ENCODE data around the gene UBAC1.

UBAC1 gene

DNA sequence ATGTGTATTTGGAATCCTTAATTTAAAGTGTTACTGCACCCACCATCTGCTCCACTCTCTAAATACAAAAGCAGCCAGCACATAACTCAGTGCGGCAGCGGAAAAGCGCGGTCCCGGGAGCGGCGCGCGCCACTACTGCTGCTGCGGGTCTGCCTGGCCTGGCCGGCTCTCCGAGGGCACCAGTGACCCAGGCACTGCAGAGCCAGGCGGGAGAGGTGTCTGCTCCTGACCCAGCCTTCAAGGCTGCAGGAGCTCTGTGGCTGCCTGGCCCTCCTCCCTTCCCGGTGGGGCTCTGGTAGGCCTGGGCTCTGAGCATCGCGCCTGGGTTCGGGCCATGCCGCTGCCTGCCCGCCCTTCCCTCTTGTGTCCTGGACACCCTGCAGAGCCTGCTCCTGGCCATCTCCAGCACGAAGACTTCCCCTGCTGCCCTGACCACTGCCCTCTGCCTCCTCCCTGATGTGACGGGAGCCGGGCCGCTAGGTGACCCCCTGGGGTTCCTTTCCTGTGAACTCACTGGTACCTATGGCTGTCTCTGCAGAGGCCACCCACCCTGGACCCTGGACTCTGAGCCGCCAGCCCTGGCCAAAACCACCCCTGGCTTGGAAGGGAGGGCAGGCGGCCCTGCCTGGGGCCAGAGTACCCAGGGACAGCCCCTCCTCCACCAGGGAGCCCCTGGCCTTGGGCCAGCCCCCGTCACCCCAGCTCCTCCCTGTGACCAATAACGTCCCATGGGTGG is 32.8 kb upstream of the UBAC1 start:
- no peak for DNase-seq (ENCODE audit: low read depth in 2 of 2)

- DNase-seq (ENCODE audit: low read depth in 2 of 2), result no peak
These were observed 32.2 kb upstream of the UBAC1 start for GRCh38 chr9:135993409-135993742.

DNA sequence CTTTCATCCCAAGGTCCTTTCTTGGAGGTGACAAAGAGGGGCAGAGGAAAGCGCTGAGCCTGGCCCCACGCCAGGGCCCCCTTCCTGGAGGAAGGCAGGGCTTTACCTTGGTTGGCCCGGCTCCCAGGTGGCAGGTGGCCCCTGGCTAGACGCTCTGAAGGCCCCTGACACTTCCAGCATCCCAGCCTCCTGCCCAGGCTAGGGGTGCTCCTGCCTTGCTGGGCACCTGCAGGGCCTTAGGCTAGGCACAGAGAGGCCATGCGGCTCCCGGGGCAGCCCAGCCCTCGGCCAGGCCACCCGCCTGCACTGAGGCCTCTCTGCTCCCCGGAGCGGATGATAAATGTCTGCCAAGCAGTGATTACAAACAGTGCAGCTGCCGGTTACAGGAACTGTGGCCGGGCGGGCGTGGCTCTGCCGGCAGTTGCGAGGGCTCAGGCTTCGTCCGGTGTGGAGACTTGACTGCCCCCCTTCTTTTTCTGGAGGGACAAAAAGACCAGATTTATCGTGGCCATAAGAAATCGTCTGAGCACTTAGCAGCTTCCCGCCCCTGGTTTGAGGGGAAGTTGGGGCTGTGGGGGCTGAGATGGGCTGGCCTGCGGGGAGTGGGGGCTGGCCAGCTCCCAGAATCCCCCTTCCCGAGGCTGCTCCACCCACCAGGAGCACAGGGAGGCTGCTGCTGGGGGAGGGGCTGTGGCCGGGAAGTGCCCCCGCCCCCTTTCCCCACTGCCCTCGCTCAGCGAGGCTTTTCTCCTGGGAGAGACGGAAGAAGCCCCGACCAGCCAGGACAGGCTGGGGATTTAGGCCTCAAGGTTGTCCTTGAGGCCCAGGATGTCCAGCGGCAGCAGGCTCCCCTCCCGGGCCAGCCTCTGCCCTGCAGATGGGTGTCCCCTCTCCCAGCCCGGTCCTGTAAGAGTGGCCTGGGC is 31.6 kb upstream of the UBAC1 start:
- no peak for DNase-seq (ENCODE audit: low read depth in 2 of 2)

DNA sequence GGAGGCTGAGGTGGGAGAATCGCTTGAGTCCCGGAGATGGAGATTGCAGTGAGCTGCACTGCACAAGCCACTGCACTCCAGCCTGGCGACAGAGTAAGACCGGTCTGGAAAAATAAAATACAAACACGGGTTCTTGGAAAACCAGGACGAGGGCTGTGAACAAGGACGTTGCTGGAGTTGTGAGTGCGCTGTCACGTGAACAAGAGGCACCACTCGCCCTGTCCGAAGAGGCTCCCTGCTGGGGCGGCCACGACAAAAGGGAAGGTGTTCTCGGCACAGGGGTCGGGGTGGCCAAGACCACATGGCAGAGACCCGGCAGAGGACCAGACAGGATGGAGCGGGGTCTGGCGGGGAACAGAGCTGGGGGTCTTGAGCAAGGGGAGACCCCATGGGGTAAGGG is 30.6 kb upstream of the UBAC1 start:
- DNase-seq (ENCODE audit: low read depth in 2 of 2), result no peak

GRCh38 chr9:135990468-135991429 is 29.6 kb upstream of the UBAC1 start:
- no peak for DNase-seq (ENCODE audit: low read depth in 2 of 2)

DNA sequence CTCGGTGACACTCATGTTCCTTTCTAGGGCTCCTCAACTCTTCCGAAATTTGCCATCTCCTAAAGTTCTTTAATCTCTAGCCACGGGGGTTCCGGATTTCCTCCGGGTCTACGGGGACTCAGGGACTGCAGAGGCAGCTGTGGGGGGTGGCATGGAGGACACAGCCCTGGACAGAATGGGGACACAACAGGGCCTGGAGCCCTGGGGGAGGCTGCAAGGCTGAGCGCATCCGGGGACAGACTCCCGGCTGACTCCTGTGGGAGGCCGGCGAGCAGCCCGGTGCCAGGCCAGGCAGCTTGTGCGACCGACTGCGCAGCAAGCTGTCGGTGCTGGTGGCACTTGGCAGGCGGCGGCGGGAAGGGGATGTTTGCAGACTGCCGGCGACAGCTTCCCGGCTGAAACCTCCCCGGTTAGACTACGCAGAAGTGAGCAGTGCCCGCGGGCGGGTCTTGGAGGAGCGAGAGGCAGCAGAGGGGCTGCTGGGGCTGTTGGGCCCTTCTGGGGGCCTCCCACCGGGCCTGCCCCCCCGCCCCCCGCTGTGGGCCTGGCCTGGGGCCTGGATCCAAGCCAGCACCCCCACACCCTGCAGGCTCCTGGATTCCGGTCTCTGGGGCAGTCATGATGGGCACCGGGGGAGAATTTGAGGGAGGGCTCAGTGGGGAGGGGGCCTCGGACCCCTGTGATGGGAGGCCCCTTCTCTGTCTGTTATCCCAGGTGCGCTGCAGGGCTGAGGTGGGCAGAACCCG is 28.7 kb upstream of the UBAC1 start:
- no peak for DNase-seq (ENCODE audit: low read depth in 2 of 2)

DNA sequence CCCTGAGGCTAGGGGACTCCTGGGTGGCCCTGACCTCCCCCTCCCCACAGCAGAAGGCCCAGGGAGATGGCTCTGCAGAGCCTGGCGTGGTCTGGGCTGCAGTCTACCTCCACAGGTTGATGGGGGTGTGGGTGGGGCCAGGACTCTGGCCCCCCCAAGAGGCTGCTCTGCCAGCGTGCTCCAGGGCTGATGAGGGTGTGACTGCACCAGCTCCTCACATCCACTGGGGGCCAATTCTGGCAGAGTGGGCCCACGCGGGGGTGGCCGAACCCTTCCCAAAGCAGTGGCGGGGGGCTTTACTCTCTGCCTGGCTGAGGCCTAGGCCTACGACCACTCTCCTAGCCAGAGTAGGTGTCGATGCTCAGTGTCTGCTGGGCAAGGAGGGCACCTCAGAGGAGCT is 28.0 kb upstream of the UBAC1 start:
- DNase-seq (ENCODE audit: low read depth in 2 of 2), result no peak

GRCh38 chr9:135988493-135988892 is 27.3 kb upstream of the UBAC1 start:
- no peak for DNase-seq (ENCODE audit: low read depth in 2 of 2)

- no peak for DNase-seq (ENCODE audit: low read depth in 2 of 2)
These were observed 26.7 kb upstream of the UBAC1 start for GRCh38 chr9:135987838-135988404.

GRCh38 chr9:135986605-135987004 is 25.4 kb upstream of the UBAC1 start:
- DNase-seq (ENCODE audit: low read depth in 2 of 2), result no peak

DNA sequence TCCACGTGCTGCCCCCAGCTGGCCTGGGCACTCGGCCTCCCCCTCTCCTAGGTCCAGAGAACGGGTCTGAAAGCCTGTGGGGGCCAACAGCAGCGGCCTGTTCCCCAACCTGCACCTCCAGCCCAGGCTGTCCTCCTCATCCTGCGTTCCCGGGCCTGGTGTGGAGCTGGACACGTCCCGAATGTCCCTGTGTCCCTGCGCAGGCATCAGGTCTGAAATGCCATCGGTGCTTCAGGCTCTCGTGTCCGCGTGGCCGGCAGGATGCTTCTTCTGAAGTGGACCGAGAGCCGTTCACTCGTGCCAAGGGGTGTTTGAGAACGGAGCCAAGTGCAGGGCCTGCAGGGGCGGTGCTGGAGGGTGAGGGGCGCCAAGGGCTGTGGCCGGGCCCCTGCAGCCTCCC is 24.7 kb upstream of the UBAC1 start:
- DNase-seq (ENCODE audit: low read depth in 2 of 2), result no peak

DNA sequence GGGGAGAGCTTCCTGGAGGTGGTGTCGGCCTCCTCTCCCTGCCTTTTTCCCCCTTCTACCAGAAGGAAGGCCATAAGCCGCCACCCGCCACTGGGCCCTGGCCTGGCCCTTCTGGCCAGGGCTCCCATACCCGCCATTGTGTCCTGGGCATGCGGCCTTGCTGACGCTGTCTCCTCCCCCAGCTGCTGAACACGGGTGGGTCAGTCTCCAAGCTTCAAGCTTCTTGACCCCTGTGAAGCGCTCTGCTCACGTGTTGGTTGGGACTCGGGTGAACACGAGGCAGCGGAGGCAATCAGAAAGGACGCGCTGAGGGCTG is 24.2 kb upstream of the UBAC1 start:
- no peak for DNase-seq (ENCODE audit: low read depth in 2 of 2)

DNA sequence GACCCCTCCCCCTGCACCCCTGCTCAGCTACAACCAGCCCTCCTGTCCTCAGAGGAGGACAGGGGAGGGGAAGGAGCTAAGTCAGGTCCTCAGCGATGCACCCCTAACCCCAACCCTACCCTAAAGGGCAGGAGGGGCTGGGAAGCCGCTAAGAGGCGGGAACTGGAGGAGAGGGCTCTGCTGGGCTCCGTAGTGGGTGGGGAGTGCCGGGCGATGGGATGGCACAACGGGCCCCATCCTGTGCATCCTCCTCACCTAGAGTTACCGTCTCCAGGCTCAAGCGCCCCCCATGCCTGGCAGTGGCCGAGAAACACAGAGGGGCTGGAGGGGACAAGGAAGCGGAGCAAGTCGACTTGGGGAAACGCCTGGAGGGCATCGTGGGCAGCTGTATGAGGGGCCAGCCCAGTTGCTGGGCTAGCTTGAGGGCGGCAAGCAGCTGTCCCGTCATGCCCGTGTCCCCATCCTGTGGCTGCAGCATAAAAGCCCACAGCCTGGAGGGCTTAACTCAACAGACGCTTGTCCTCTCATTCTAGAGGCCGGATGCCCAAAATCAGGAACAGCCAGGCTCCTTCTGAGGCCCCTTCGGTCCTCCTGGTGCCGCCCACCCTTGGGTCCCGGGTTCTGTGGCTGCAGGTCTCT is 23.0 kb upstream of the UBAC1 start:
- DNase-seq (ENCODE audit: low read depth in 2 of 2), result no peak

GRCh38 chr9:135983208-135984071 is 22.3 kb upstream of the UBAC1 start:
- no peak for DNase-seq (ENCODE audit: low read depth in 2 of 2)

DNA sequence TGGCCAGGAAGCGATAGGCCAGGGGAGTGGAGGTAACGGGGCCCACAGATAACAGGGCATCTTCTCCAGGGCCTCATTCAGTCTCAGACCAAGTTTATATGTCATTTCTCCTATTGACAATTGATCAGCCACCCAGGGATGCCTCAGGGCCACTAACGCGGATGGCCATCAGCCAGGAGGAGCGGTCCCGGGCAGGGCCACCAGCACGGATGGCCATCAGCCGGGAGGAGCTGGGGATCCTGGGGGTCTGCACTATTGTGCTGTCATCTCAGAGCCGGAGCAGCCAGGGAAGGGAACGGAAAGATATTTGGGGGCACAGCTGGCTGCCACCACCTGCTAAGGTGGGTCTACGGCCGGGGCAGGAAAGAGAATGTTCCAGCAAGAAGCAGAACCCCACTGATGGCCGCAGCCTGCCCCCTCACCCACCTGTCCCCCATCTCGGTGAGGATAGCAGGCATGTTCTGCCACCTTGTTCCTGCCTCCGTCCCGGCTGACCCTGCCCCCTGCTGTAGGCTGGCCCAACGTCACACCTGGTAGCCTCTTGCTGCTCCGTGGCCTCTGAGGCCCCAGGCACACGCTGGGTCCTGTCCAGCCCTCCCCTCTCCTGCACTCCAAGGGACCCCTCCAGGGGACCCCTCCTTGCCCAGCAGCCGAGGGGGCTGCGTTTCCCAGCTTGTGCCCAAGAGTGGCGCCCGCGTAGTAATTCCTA is 21.5 kb upstream of the UBAC1 start:
- DNase-seq (ENCODE audit: low read depth in 2 of 2), result no peak

DNA sequence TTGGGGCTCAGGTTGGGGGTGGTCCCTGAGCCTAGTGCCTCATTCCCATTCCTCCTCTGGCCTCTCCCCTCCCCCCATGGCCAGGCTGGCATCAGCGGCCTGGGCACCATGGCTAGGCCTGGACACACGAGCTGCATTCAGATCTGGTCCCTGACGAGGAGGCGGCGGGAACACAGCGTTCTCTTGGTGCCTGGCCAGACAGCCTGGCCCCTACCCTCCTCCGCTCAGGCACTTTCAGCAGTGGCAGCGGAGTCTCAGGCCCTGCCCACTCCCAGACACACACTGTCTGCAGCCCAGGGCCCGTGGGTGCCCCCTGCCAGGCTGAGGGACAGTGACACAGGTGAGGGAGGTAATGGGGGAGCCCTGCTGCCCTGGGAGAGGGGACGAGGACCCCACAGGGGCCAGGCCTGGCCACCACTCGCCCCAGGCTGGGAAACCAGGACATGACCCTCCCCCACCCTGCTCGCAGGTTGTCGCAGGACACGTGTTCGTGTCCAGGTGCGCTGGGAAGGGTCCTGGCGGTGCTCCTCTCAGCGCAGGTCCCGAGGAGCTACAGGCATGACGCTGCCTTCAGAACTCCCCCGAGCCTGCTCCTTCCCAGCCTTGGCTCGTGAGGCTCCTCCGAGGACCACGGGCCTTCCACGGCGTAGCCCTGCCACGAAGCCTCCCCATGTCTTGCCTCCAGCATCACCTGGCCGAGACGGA is 19.9 kb upstream of the UBAC1 start:
- DNase-seq (ENCODE audit: low read depth in 2 of 2), result no peak

DNA sequence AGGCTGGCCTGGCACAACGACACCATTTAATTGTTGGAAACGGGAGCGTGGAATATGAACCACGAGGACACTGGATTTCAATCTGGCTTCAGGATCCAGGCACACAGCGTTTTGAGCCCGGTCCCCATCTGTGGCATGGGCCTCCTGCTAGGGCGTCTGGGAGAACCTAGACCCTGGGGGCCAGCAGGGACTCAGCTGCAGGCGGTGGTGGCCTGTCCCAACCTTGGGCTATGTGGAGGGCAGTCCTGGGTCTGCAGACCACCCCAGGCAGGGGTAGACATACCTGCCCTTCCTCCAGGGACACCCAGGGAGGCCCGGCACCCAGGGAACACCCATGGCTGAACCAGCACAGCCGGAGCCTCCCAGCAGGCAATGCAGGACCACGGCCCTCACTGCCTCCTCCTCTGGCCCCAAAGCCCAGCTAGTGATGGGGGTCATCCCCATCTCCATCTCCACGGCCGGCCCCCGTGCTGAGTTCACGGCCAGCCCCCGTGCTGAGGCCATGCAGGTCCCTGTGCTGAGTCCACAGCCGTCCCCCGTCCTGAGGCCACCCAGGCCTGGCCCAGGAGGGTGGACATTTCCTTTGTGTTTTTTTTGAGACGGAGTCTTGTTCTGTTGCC is 18.5 kb upstream of the UBAC1 start:
- DNase-seq (ENCODE audit: low read depth in 2 of 2), result no peak
